Calu3 (cell line): ENCODE measurements around the gene NRIP2. TPM values are rescaled to one million over a fixed set of nuclear protein-coding genes. Genes with fewer than 3 reads are reported as not detected.

Source experiments
- BruUV-seq: library from RNA; stranded (reverse); fragments of 400-500 nt; replicated peaks from 2 replicates; lab custom pipeline; 2021; lab: Mats Ljungman, UMichigan
- CTCF ChIA-PET: fragments of 300-600 bp; sonication (Branson Sonifier 250); formaldehyde crosslinking; loops from one replicate; lab custom pipeline; 2022; ENCODE audit warnings: antibody characterized with exemption; lab: Charles Lee
- DNase-seq: peaks from one replicate; pipeline ENCODE4 v3.0.0; 2022
- H3K27ac Mint-ChIP-seq: one replicate; pipeline ENCODE4 v1.8.0; 2022; ENCODE audit warnings: mixed read lengths; ENCODE audit not compliant: unreplicated experiment
- H3K27me3 Mint-ChIP-seq: one replicate; pipeline ENCODE4 v1.8.0; 2022; ENCODE audit warnings: mixed read lengths; ENCODE audit not compliant: unreplicated experiment
- H3K36me3 Mint-ChIP-seq: one replicate; pipeline ENCODE4 v1.8.0; 2022; ENCODE audit warnings: mild to moderate bottlenecking, moderate library complexity, mixed read lengths; ENCODE audit not compliant: insufficient read depth, unreplicated experiment
- H3K4me1 Mint-ChIP-seq: one replicate; pipeline ENCODE4 v1.8.0; 2022; ENCODE audit warnings: mild to moderate bottlenecking, low read depth, mixed read lengths; ENCODE audit not compliant: unreplicated experiment
- H3K4me3 Mint-ChIP-seq: one replicate; pipeline ENCODE4 v1.8.0; 2022; ENCODE audit warnings: mild to moderate bottlenecking, low read depth, moderate library complexity, mixed read lengths; ENCODE audit not compliant: unreplicated experiment
- H3K9me3 Mint-ChIP-seq: one replicate; pipeline ENCODE4 v1.8.0; 2022; ENCODE audit warnings: low read depth, mixed read lengths; ENCODE audit not compliant: unreplicated experiment
- intact Hi-C: fragments of 100-400 bp; cut with micrococcal nuclease; formaldehyde crosslinking; loops from one replicate; pipeline ENCODE4 v1.10.0; 2022; ENCODE audit not compliant: unreplicated experiment
- total RNA-seq: library from RNA; stranded (reverse); gene quantifications from 2 replicates; pipeline ENCODE4 v1.2.3, GENCODE V29; 2022
- TF ChIP-seq, protein P1 (sequence below): fragments of 200-600 bp; IDR thresholded peaks from one replicate; pipeline ENCODE4 v1.8.0; 2022; ENCODE audit warnings: antibody characterized with exemption; ENCODE audit not compliant: unreplicated experiment

Gene NRIP2
- total RNA-seq, 1 experiment from 2014 or later: not detected

DNA sequence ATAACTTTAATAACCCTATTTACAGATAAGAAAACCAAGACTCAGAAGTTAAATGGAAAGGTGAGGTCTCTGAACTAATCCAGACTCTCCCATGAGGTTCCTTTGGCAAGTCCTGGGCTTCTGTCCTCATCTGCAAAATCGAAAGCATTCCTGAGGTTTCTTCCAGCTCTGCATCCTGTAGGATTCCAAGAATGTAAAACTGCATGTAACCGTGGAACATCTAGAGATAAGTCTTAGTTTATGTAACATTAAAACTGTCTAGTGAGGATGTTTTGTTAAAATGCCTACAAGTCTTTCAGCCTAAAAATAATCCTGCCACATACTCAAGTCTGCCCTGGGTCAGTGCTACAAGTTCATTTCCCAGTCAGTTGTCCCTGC lies 29.7 kb downstream of the NRIP2 start:
- no peak overlapping the region for H3K27ac Mint-ChIP-seq
- H3K4me3 Mint-ChIP-seq: no peak overlapping the region

DNA sequence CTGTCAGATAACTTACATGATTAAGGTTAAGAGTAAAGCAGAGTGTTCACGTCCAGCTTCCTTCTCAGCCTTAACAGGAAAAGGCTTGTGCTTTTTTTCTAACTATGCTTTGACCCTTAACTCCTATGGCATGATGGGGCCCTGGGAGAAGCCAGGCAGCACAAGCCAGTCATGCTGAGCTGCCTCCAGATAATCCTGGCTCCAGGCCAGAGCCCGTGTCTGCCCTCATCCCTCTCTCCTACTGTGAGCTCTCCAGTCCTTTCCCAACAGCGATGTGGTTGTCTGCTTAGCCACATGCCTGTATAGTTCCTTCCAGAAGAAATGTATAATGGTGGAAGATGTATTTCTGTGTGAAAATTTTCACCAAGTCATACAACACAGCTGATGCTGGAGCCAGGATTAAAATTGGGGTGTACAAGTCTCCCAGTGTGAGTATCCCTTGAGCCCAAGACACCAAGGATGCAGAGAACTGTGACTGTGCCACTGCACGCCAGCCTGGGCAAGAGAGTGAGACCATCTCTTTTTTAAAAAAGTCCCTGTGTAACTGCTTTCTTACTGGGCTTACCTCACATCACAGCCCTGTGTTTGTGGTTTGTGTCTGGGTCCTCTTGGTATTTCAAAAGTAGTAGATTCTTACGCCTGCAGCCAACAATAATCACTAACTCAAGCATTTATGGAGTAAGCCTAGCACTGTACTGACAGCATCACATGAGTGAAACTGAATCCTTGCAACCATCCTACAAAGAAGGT lies 30.3 kb downstream of the NRIP2 start:
- Mint-ChIP-seq H3K4me1 (peaks cover 8% of the 10 kb centered on the region), H3K36me3 (peaks cover 66% of the 10 kb centered on the region), H3K27ac (no peak overlapping the region), H3K9me3 (no peaks in the 10 kb centered on the region), H3K4me3 (no peak overlapping the region), H3K27me3 (no peaks in the 10 kb centered on the region)
- CTCF ChIA-PET: no interaction called here
- no TSS peak for BruUV-seq
- no peak for DNase-seq
- TF ChIP-seq, protein P1, sequence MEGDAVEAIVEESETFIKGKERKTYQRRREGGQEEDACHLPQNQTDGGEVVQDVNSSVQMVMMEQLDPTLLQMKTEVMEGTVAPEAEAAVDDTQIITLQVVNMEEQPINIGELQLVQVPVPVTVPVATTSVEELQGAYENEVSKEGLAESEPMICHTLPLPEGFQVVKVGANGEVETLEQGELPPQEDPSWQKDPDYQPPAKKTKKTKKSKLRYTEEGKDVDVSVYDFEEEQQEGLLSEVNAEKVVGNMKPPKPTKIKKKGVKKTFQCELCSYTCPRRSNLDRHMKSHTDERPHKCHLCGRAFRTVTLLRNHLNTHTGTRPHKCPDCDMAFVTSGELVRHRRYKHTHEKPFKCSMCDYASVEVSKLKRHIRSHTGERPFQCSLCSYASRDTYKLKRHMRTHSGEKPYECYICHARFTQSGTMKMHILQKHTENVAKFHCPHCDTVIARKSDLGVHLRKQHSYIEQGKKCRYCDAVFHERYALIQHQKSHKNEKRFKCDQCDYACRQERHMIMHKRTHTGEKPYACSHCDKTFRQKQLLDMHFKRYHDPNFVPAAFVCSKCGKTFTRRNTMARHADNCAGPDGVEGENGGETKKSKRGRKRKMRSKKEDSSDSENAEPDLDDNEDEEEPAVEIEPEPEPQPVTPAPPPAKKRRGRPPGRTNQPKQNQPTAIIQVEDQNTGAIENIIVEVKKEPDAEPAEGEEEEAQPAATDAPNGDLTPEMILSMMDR: no peak
- intact Hi-C loops: no loop called here

More for the DNA sequence above, 29.7 kb downstream of the NRIP2 start:
- BruUV-seq: no TSS peak
- H3K9me3 Mint-ChIP-seq: no peaks in the 10 kb centered on the region
- DNase-seq: no peak
- CTCF ChIA-PET: no interaction called here
- H3K4me1 Mint-ChIP-seq: peaks cover 8% of the 10 kb centered on the region
- TF ChIP-seq, protein P1: no peak
- intact Hi-C loops: no loop called here
- H3K27me3 Mint-ChIP-seq: no peaks in the 10 kb centered on the region
- peaks cover 60% of the 10 kb centered on the region for H3K36me3 Mint-ChIP-seq

DNA sequence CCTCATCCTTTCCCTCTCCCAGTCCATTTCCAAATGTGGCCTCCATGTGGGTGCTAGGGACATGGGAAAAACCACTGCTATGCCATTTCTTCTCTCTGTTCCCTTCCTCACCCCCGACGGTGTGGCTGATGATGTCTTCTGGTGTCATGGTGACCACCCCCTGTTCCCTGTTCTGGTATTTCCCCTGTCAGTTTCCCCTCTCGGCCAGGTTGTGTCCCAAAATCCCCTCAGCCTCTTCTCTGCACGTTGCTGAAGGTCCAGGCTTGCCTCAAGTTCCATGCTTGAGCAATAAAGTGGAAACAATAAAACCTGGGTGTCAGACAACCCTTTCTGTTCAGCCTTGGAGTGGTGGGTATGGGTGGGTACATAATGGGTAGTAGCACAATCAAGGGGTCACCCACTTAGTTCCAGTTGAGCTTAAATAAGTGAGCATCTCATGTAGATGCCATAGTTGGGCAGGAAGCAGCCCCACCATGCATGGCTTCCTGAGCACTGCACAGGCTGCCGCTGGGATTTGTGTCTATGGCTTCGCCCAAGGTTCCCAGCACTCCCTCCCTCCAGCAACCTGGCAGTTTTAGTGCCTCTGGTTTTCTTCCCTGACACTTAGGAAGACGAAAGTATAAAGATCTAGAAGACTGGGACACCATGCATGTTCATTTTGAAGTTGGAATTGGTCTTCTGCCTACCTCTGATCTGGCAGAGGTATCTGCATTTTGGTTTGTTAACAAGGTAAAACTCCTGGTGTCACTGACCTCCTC lies 31.0 kb downstream of the NRIP2 start:
- H3K4me3 Mint-ChIP-seq: no peak overlapping the region
- no peaks in the 10 kb centered on the region for H3K27me3 Mint-ChIP-seq
- TSS peak; percentile 32 for BruUV-seq
- TF ChIP-seq, protein P1: no peak
- CTCF ChIA-PET: no interaction called here
- no peaks in the 10 kb centered on the region for H3K9me3 Mint-ChIP-seq
- no peak overlapping the region for H3K27ac Mint-ChIP-seq
- H3K36me3 Mint-ChIP-seq: peaks cover 72% of the 10 kb centered on the region
- no peak for DNase-seq
- intact Hi-C loops: no loop called here
- peaks cover 8% of the 10 kb centered on the region for H3K4me1 Mint-ChIP-seq

DNA sequence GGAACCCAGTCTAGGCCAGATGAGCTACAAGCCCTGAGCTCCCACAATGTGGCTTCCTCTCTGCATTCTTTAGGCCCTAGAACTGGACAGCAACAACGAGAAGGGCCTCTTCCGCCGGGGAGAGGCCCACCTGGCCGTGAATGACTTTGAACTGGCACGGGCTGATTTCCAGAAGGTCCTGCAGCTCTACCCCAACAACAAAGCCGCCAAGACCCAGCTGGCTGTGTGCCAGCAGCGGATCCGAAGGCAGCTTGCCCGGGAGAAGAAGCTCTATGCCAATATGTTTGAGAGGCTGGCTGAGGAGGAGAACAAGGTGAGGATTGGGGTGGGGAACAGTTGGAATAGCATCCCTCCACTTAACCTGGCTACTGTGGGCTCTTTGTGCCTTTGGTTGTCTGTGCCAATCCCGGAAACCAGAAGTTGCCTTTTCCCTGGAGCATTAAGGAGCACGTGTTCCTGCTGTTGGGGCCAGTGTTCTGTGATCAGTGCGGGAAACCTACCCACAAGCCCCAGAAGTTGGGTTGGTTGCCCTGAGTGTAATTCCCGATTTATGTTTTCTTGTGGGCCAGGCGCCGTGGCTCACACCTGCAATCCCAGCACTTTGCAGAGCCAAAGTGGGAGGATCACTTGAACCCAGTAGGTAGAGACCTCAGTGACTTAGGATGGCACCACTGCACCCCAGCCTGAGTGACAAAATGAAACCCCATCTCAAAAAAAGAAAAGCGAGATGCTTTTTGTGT lies 33.6 kb downstream of the NRIP2 start:
- CTCF ChIA-PET: interaction anchor here (0.7 kb wide), 1 partner anchor 415 kb away, joined by 3 read pairs; no protein-coding TSS in a partner anchor
- no TSS peak for BruUV-seq
- H3K27me3 Mint-ChIP-seq: no peaks in the 10 kb centered on the region
- H3K27ac Mint-ChIP-seq: peak overlapping the region; percentile 36
- TF ChIP-seq, protein P1: no peak
- DNase-seq: no peak
- H3K4me1 Mint-ChIP-seq: peaks cover 22% of the 10 kb centered on the region
- H3K4me3 Mint-ChIP-seq: no peak overlapping the region
- no peaks in the 10 kb centered on the region for H3K9me3 Mint-ChIP-seq
- H3K36me3 Mint-ChIP-seq: peaks cover 81% of the 10 kb centered on the region
- intact Hi-C loops: no loop called here
